Effector memory CD4-positive, alpha-beta T cell (primary cell): ENCODE results near the gene ANKEF1.

Experiments
- DNase-seq, 3 donors: peaks; one replicate each; pipeline ENCODE4 v3.0.0-alpha.2; 2020
- H3K27ac ChIP-seq: 2 replicates; pipeline ENCODE4 v1.7.0; 2013; ENCODE audit warnings: mild to moderate bottlenecking, low read length, moderate library complexity; ENCODE audit not compliant: insufficient read depth, poor library complexity, severe bottlenecking
- H3K27me3 ChIP-seq: replicated peaks from 2 replicates; pipeline ENCODE4 v1.7.0; 2013; ENCODE audit warnings: mild to moderate bottlenecking, low read length; ENCODE audit not compliant: insufficient read depth, control insufficient read depth, poor library complexity, severe bottlenecking
- H3K36me3 ChIP-seq: 2 replicates; pipeline ENCODE4 v1.7.0; 2013; ENCODE audit warnings: mild to moderate bottlenecking, low read length, moderate library complexity; ENCODE audit not compliant: control insufficient read depth, insufficient read depth
- H3K4me1 ChIP-seq: 2 replicates; pipeline ENCODE4 v1.7.0; 2013; ENCODE audit warnings: low read length, mild to moderate bottlenecking; ENCODE audit not compliant: control insufficient read depth, insufficient read depth, poor library complexity, severe bottlenecking
- H3K4me3 ChIP-seq: 2 replicates; pipeline ENCODE4 v1.7.0; 2013; ENCODE audit warnings: low read length, low read depth, mild to moderate bottlenecking; ENCODE audit not compliant: insufficient read depth, poor library complexity, severe bottlenecking
- H3K9me3 ChIP-seq: 2 replicates; pipeline ENCODE4 v1.7.0; 2013; ENCODE audit warnings: mild to moderate bottlenecking, low read length, moderate library complexity; ENCODE audit not compliant: control insufficient read depth

Gene ANKEF1

DNA sequence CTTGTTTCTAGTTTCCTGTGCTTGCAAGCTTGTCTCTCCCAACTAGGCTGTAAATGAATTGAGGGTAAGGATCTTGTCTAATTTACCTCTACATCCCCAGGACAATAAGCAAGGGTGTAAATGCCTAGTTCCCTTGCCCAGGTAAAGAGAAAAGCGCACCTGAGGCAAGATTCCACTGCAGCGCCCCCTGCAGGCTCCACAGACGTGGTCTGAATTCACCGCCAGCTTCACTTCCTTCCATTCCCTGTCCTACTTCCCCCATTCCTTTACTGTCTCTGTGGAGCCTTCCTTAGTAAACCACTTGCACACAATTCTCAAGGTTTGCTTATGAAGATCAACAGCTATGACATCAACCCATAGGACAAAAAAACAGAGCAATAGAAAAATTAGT is 42.3 kb downstream of the ANKEF1 start:
- DNase-seq = no peak
- Histone ChIP-seq H3K4me3 (no peak overlapping the region), H3K27ac (no peak overlapping the region), H3K9me3 (no peaks in the 10 kb centered on the region), H3K4me1 (no peaks in the 10 kb centered on the region), H3K27me3 (no peaks in the 10 kb centered on the region), H3K36me3 (no peaks in the 10 kb centered on the region)

DNA sequence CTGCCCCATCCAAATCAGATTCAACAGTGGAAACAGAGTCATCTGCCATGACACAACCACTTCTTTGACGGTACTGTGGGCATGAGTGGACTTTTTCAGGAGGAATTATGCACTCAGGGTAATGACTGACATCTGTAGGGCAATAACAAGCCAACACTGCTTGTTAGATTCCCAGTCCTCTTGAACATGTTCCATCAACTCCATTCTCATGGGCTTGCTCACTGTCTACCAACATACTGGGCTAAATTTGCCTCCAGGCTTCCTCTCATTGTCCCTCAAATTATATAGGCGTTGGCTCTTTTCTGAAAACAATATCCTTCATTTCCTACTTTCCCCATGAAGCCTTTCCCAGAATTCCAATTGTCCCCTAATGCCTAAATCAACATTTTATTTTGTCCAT is 43.1 kb downstream of the ANKEF1 start:
- H3K4me3 ChIP-seq = no peak overlapping the region
- no peaks in the 10 kb centered on the region for H3K27me3 ChIP-seq
- no peaks in the 10 kb centered on the region for H3K4me1 ChIP-seq
- H3K9me3 ChIP-seq = no peaks in the 10 kb centered on the region
- no peak for DNase-seq
- no peak overlapping the region for H3K27ac ChIP-seq
- no peaks in the 10 kb centered on the region for H3K36me3 ChIP-seq

DNA sequence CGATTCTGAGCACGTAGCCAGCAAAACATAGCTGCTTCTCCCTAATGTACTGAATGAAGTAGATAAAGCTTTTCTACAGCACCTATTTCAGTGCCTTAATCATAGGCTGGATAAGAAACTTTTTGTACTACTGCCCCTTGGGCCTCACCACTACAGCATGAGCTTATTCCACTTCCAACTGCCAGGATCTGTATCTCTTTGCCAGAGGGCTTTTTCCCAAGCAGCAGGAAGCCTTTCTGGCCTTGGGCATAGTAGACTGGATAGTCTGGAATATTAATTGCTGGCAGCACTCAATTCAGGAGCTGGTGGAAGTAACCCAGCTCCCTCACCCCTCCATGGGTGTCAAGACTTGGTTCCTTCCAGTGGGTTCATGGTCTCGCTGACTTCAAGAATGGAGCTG is 43.6 kb downstream of the ANKEF1 start:
- no peak for DNase-seq
- no peaks in the 10 kb centered on the region for H3K27me3 ChIP-seq
- no peaks in the 10 kb centered on the region for H3K9me3 ChIP-seq
- no peaks in the 10 kb centered on the region for H3K4me1 ChIP-seq
- H3K4me3 ChIP-seq = no peak overlapping the region
- no peaks in the 10 kb centered on the region for H3K36me3 ChIP-seq
- H3K27ac ChIP-seq = no peak overlapping the region

DNA sequence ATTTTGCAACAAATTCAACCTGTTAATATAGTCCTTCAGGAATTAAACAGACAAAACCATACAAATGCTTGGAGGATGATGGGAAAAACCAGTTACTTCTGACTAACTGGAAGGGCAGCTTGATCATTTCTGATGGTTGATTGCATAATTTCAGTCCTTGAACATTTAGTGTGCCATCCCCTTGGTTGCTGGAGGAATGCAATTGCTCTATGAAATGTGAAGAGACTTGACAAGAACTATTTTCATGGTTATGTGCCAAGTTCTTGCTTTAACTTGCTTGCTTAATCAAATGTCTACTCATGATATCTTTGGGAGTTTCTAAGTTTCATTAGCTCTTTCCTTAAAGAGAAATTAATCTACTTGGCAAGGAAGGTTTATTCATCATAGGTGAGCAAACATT is 45.2 kb downstream of the ANKEF1 start:
- Histone ChIP-seq H3K4me1 (no peaks in the 10 kb centered on the region), H3K27ac (no peak overlapping the region)
- no peak for DNase-seq

DNA sequence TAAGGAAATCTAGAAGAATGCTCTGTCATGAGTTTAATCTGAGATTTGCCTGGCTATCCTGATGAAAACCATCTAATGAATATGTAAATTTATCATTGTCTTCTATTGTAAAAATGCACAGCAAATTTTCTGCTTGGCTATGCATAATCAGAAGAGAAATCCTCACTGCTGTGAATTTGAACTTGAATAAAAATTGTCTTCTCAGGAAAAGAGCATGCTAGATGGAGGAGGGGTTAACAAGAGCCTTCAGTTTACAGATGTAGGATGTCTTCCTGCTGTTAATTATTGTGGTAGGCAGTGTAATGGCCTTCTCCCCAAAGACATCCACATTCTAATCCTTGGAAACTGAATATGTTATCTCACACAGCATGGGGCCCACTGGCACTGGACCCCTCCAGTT is 45.8 kb downstream of the ANKEF1 start:
- Histone ChIP-seq H3K4me1 (no peaks in the 10 kb centered on the region), H3K27ac (no peak overlapping the region), H3K27me3 (no peaks in the 10 kb centered on the region), H3K4me3 (no peak overlapping the region), H3K36me3 (no peaks in the 10 kb centered on the region), H3K9me3 (no peaks in the 10 kb centered on the region)
- no peak for DNase-seq

More for the DNA sequence above, 45.2 kb downstream of the ANKEF1 start:
- Histone ChIP-seq H3K9me3 (no peaks in the 10 kb centered on the region), H3K36me3 (no peaks in the 10 kb centered on the region), H3K27me3 (no peaks in the 10 kb centered on the region), H3K4me3 (no peak overlapping the region)

DNA sequence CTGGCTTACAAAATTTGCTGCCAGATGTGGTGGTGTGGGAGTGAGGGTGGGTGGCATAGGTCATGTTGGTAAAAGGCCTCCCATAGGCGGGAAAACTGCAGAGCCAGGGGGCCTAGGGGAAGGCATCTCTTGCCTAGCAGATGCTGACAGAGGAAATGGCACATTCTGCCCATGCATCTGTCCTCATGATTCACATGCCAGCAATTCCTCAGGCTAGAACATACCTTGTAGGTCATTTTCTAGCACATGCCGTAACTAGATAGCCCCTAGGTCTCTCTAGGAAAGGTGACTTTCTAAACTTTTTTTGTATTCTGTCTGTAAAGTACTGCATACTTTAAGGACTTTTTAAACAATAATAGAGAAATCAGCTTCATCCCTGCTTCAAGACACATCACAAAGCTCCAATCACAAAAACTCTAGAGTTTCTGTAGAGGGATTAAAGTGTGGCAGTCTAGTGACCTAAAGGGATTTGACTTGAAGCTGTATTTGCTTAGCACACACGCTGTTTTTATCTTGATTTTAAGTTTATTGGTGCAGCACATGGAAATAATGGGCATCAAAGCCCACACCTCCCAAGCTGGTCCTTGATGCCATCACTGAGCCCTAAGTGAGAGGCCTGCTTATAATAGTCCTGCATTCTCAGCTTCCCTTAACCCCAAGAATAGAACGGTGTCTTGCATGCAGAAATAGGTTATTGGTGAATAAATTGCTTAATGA is 55.2 kb downstream of the ANKEF1 start:
- no peak overlapping the region for H3K4me3 ChIP-seq
- no peak for DNase-seq
- no peaks in the 10 kb centered on the region for H3K4me1 ChIP-seq
- no peak overlapping the region for H3K27ac ChIP-seq
- H3K27me3 ChIP-seq = no peaks in the 10 kb centered on the region
- H3K9me3 ChIP-seq = no peaks in the 10 kb centered on the region
- H3K36me3 ChIP-seq = no peaks in the 10 kb centered on the region

DNA sequence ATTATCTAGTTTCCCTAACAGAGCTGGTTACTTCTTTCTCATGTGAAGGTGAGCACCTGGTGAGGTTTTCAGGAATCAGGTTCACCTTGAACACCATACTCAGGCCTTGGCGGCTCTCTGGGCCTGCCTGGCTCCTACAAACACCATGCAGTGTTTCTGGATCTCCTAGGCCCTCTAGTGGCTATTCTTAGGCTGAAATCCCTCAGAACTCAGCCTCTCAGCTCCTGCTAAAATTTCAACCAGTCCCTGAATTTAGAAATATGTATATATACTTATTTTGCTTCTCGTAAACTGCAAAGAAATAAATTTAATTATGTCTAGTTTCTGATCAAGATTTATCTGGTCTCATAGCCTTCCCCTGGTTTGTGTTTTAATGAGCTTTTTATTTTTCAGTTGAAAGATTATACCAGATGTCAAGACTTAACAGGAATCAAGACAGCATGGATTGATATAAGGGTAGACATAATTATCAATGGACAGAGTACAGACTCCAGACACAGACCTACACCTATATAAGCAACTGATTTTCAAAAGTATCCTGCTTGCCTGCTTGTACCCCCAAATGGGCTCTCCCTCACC is 55.9 kb downstream of the ANKEF1 start:
- Histone ChIP-seq H3K36me3 (no peaks in the 10 kb centered on the region), H3K4me3 (no peak overlapping the region), H3K27ac (no peak overlapping the region), H3K9me3 (no peaks in the 10 kb centered on the region), H3K4me1 (no peaks in the 10 kb centered on the region), H3K27me3 (no peaks in the 10 kb centered on the region)
- no peak for DNase-seq

DNA sequence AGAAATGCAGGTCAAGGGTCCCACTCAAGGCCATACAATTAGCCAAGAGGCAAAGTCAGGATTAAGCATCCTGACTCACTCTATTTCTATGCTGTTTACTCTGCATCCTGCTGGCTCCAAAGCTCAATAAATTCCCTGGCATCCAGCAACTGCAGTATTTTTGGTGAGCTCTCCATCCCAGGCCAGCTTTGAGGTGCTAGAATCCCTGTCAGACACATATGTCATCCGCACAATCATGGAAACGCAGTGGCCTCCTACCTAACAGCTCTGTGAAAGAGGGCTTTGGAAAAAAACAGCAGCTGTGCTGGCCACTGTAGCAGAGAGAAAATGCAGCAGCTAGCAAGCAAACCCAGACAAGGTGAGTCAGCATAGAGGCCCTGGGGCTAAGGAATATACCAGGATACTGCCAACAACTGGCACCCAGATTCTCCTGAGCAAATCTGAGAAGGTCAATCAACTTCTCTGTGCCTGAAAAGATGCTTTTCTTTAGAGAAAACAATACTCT is 58.4 kb downstream of the ANKEF1 start:
- H3K4me3 ChIP-seq = no peak overlapping the region
- no peak for DNase-seq
- H3K36me3 ChIP-seq = no peaks in the 10 kb centered on the region
- no peak overlapping the region for H3K27ac ChIP-seq
- no peaks in the 10 kb centered on the region for H3K27me3 ChIP-seq
- H3K9me3 ChIP-seq = no peaks in the 10 kb centered on the region
- no peaks in the 10 kb centered on the region for H3K4me1 ChIP-seq

DNA sequence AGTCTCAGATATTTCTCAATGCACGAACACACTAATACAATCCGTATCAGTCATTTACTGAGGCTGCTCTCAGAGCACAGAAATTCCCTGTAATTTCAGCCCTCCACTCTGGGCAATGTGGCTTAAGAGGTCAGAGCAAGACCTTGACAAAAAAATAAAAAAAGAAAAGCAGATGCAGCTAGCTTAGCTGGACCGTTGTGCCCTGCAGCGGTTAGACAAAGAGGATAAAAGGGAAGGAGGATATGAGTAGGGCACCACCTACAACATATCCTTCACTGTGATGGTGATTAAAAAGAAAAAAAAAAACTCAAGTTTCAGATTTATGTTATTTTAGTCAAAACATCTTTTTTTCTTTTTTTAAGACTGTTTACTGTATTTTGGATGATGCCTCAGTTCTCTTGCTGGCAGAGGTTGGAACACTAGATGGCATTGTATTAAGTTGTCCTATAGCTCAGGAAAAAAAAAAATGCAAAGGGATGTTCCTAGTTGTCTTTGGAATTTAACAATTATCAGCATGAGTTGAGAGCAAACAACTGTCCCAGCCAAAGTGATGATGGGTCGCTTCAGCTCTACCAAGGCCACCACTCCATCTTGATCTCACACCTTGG is 59.9 kb downstream of the ANKEF1 start:
- no peaks in the 10 kb centered on the region for H3K27me3 ChIP-seq
- no peaks in the 10 kb centered on the region for H3K9me3 ChIP-seq
- no peaks in the 10 kb centered on the region for H3K36me3 ChIP-seq
- no peak overlapping the region for H3K27ac ChIP-seq
- H3K4me1 ChIP-seq = no peaks in the 10 kb centered on the region
- no peak for DNase-seq
- H3K4me3 ChIP-seq = no peak overlapping the region

DNA sequence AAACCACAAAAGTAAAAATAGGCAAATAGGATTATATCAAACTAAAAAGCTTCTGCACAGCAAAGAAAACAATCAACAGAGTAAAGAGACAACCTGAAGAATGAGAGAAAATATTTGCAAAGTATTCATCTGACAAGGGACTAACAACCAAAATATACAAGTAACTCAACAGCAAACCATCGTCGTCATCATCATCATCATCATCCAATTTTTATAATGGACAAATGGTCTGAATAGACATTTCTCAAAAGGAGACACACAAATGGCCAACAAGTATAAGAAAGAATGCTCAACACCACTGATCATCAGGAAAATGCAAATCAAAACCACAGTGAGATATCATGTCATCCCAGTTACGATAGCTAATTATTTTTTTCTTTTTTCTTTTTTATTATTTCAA is 62.0 kb downstream of the ANKEF1 start:
- Histone ChIP-seq H3K4me3 (no peak overlapping the region), H3K27ac (no peak overlapping the region), H3K9me3 (no peaks in the 10 kb centered on the region), H3K27me3 (no peaks in the 10 kb centered on the region), H3K4me1 (no peaks in the 10 kb centered on the region), H3K36me3 (no peaks in the 10 kb centered on the region)
- DNase-seq = no peak
